SJSA1 (cell line): ENCODE results near the gene KLK6. TPM values are rescaled to one million over a fixed set of nuclear protein-coding genes. Genes with fewer than 3 reads are reported as not detected.

Experiments
- total RNA-seq: library from RNA; depleted of rRNA; stranded (reverse); fragments of >200 nt; shearing (Covaris generic); gene quantifications from 2 replicates; pipeline ENCODE4 v1.2.3, GENCODE V29; 2014; rRNA removed

The KLK6 gene
- total RNA-seq, 1 experiment from 2014 or later = not detected

Other genes with a start within 250 kb of the KLK6 start
- not detected in 2 replicates for gene SHANK1, start 249.8 kb downstream of the KLK6 start, total RNA-seq
- 0.56 and 1.7 TPM in 2 replicates for gene CLEC11A, start 246.2 kb downstream of the KLK6 start, total RNA-seq
- not detected in 2 replicates for gene GPR32, start 199.1 kb downstream of the KLK6 start, total RNA-seq
- gene ACP4, start 179.2 kb downstream of the KLK6 start, total RNA-seq = not detected in 2 replicates
- not detected in 2 replicates for gene KLK1, start 145.8 kb downstream of the KLK6 start, total RNA-seq
- gene KLK15, start 136.0 kb downstream of the KLK6 start, total RNA-seq = not detected in 2 replicates
- gene KLK3, start 114.7 kb downstream of the KLK6 start, total RNA-seq = not detected in 2 replicates
- gene KLK2, start 96.2 kb downstream of the KLK6 start, total RNA-seq = not detected in 2 replicates
- gene KLK4, start 58.2 kb downstream of the KLK6 start, total RNA-seq = not detected in 2 replicates
- not detected in 2 replicates for gene KLK5, start 16.6 kb downstream of the KLK6 start, total RNA-seq
- gene KLK7, start 14.3 kb upstream of the KLK6 start, total RNA-seq = not detected in 2 replicates
- gene KLK8, start 32.0 kb upstream of the KLK6 start, total RNA-seq = not detected in 2 replicates
- not detected in 2 replicates for gene KLK10, start 50.1 kb upstream of the KLK6 start, total RNA-seq
- gene KLK11, start 57.0 kb upstream of the KLK6 start, total RNA-seq = not detected in 2 replicates
- gene KLK12, start 65.4 kb upstream of the KLK6 start, total RNA-seq = not detected in 2 replicates
- not detected in 2 replicates for gene KLK13, start 95.5 kb upstream of the KLK6 start, total RNA-seq
- gene KLK14, start 113.3 kb upstream of the KLK6 start, total RNA-seq = not detected in 2 replicates
- gene CTU1, start 138.8 kb upstream of the KLK6 start, total RNA-seq = 9.1 and 13.3 TPM in 2 replicates
- gene SIGLEC9, start 155.3 kb upstream of the KLK6 start, total RNA-seq = not detected in 2 replicates
- gene SIGLEC7, start 172.7 kb upstream of the KLK6 start, total RNA-seq = not detected in 2 replicates